Kidney (tissue), 14 donors: ENCODE measurements around the gene APOC1. TPM values are rescaled to one million over a fixed set of nuclear protein-coding genes. Genes with fewer than 3 reads are reported as not detected.

Source experiments
- DNase-seq, 5 donors: peaks; one replicate each; pipeline ENCODE4 v3.0.0-alpha.2; 2013 to 2020
- FAIRE-seq: peaks from 2 replicates; lab custom pipeline; 2012; peaks lifted over from hg19 to GRCh38; lab: Jason Lieb, UNC
- H3K27ac ChIP-seq, 2 donors: one replicate each; pipeline ENCODE4 v1.7.0; 2013; ENCODE audit warnings: low read depth in 2 of 2, low read length in 2 of 2, inconsistent platforms in 1 of 2
- H3K27me3 ChIP-seq: one replicate; pipeline ENCODE4 v1.7.1; 2013; ENCODE audit warnings: low read length, inconsistent platforms; ENCODE audit not compliant: control insufficient read depth, insufficient read depth
- H3K36me3 ChIP-seq, 3 donors: one replicate each; pipeline versions ENCODE4 v1.7.0 to v1.7.1; 2013; ENCODE audit warnings: low read length in 3 of 3, control low read depth in 1 of 3, inconsistent platforms in 1 of 3; ENCODE audit not compliant: insufficient read depth in 3 of 3, control insufficient read depth in 2 of 3
- H3K4me1 ChIP-seq, 3 donors: one replicate each; pipeline versions ENCODE4 v1.7.0 to v1.7.1; 2013; ENCODE audit warnings: low read length in 3 of 3, inconsistent platforms in 1 of 3, low read depth in 1 of 3; ENCODE audit not compliant: control insufficient read depth in 2 of 3, insufficient read depth in 2 of 3
- H3K4me3 ChIP-seq, 3 donors: one replicate each; pipeline versions ENCODE4 v1.7.0 to v1.8.1; 2013; ENCODE audit warnings: low read length in 3 of 3, control low read depth in 1 of 3, inconsistent platforms in 1 of 3
- H3K9ac ChIP-seq, 3 donors: one replicate each; pipeline versions ENCODE4 v1.7.0 to v1.7.1; 2013; ENCODE audit warnings: low read length in 3 of 3, control low read depth in 1 of 3, inconsistent platforms in 1 of 3
- H3K9me3 ChIP-seq, 3 donors: one replicate each; pipeline versions ENCODE4 v1.7.0 to v1.7.1; 2013; ENCODE audit warnings: low read length in 3 of 3, control low read depth in 1 of 3, inconsistent platforms in 1 of 3; ENCODE audit not compliant: control insufficient read depth in 2 of 3, insufficient read depth in 1 of 3
- CTCF ChIP-seq: IDR thresholded peaks from 3 replicates; pipeline ENCODE4 v1.5.1; 2012; ENCODE audit warnings: mild to moderate bottlenecking, moderate library complexity, borderline replicate concordance; ENCODE audit not compliant: insufficient read depth; ENCODE audit errors: extremely low read depth
- intact Hi-C: fragments of 100-400 bp; cut with DNase I; formaldehyde crosslinking; loops from one replicate; pipeline ENCODE4 v1.11.1; 2022
- polyA plus RNA-seq: library from polyadenylated mRNA; stranded (reverse); fragments of 350-450 nt; fragmentation: Illumina TruSeq; extraction: RNeasy Lipid Tissue Mini Kit (QIAGEN cat#74804); gene quantifications from one replicate; pipeline ENCODE4 v1.2.3, GENCODE V29; 2014; ENCODE audit warnings: low read depth, low replicate concordance; ENCODE audit not compliant: insufficient read depth
- total RNA-seq: library from RNA; stranded (reverse); fragmentation: NEBNext Ultra II Directional; extraction: Animal tissue kit (Norgen Biotek cat#: 25700); gene quantifications from one replicate; pipeline ENCODE4 v1.2.1, GENCODE V29; 2021
- donor health status: control.
- donor health status: control.
- donor health status: control.
- donor health status: control.
- donor health status: control.
- donor health status: DM: yes; HTN: yes; CAD: no.
- donor health status: Normal renal cell carcinoma (clear cell type).

Gene APOC1
- total and polyA plus RNA-seq, 2 donors from 2014 or later, result 11.8 to 16.7 TPM

GRCh38 chr19:44927746-44928145 lies 13.3 kb downstream of the APOC1 start:
- no peaks in the 10 kb centered on the region for H3K4me1 ChIP-seq

GRCh38 chr19:44930088-44930487 lies 15.7 kb downstream of the APOC1 start:
- H3K4me1 ChIP-seq, result no peaks in the 10 kb centered on the region
- no peaks in the 10 kb centered on the region for H3K27me3 ChIP-seq
- DNase-seq, result no peak
- no peak overlapping the region for H3K27ac ChIP-seq
- H3K36me3 ChIP-seq, result no peaks in the 10 kb centered on the region
- intact Hi-C loops, result no loop called here
- H3K9me3 ChIP-seq, result no peaks in the 10 kb centered on the region
- H3K9ac ChIP-seq, result no peak overlapping the region
- FAIRE-seq, result no peak
- TF ChIP-seq CTCF, result no peak
- no peak overlapping the region for H3K4me3 ChIP-seq

More at GRCh38 chr19:44927746-44928145, 13.3 kb downstream of the APOC1 start:
- Histone ChIP-seq H3K27ac (no peak overlapping the region), H3K9ac (no peak overlapping the region), H3K36me3 (no peaks in the 10 kb centered on the region), H3K9me3 (no peaks in the 10 kb centered on the region), H3K4me3 (no peak overlapping the region), H3K27me3 (no peaks in the 10 kb centered on the region)
- TF ChIP-seq CTCF, result no peak
- intact Hi-C loops, result no loop called here
- DNase-seq (no peak), FAIRE-seq (no peak)

- Histone ChIP-seq H3K9ac (no peak overlapping the region), H3K27me3 (no peaks in the 10 kb centered on the region), H3K4me3 (no peak overlapping the region), H3K4me1 (peaks cover 0 to 2% (median 0%) of the 10 kb centered on the region in 3 donors), H3K9me3 (no peaks in the 10 kb centered on the region), H3K27ac (no peak overlapping the region), H3K36me3 (no peaks in the 10 kb centered on the region)
- no peak for TF ChIP-seq CTCF
- DNase-seq (no peak), FAIRE-seq (no peak)
- intact Hi-C loops, result no loop called here
Observed at GRCh38 chr19:44931541-44931940, 17.1 kb downstream of the APOC1 start.

GRCh38 chr19:44939668-44940067 lies 25.3 kb downstream of the APOC1 start:
- H3K9me3 ChIP-seq, result no peaks in the 10 kb centered on the region
- no peaks in the 10 kb centered on the region for H3K36me3 ChIP-seq
- H3K4me3 ChIP-seq, result no peak overlapping the region
- intact Hi-C loops, result no loop called here
- DNase-seq (no peak), FAIRE-seq (no peak)
- H3K27ac ChIP-seq, result no peak overlapping the region
- no peak overlapping the region for H3K9ac ChIP-seq
- H3K27me3 ChIP-seq, result no peaks in the 10 kb centered on the region
- peaks cover 0 to 2% (median 0%) of the 10 kb centered on the region in 3 donors for H3K4me1 ChIP-seq
- TF ChIP-seq CTCF, result no peak
